Liver (tissue), 9 donors: Measurements from ENCODE around the gene KIF21B. TPM values are rescaled to one million over a fixed set of nuclear protein-coding genes. Genes with fewer than 3 reads are reported as not detected.

ENCODE experiments used
- DNase-seq: peaks from one replicate; pipeline ENCODE4 v3.0.0-alpha.2; 2017; ENCODE audit warnings: low spot score
- H3K27ac ChIP-seq, 2 donors: one replicate each; pipeline ENCODE4 v1.7.0; 2013; ENCODE audit warnings: inconsistent platforms in 2 of 2, low read length in 2 of 2, control low read depth in 1 of 2, low read depth in 1 of 2, mild to moderate bottlenecking in 1 of 2
- H3K27me3 ChIP-seq, 4 donors: one replicate each; pipeline versions ENCODE4 v1.6.1 to v1.7.0; 2013; ENCODE audit warnings: low read length in 3 of 4, inconsistent platforms in 1 of 4, mild to moderate bottlenecking in 1 of 4, moderate library complexity in 1 of 4; ENCODE audit not compliant: control insufficient read depth in 4 of 4, insufficient read depth in 4 of 4
- H3K36me3 ChIP-seq, 4 donors: one replicate each; pipeline versions ENCODE4 v1.6.1 to v1.7.0; 2013; ENCODE audit warnings: low read length in 3 of 4, mild to moderate bottlenecking in 3 of 4, low read depth in 1 of 4, moderate library complexity in 1 of 4; ENCODE audit not compliant: control insufficient read depth in 4 of 4, insufficient read depth in 3 of 4
- H3K4me1 ChIP-seq, 4 donors: one replicate each; pipeline versions ENCODE4 v1.6.1 to v1.7.0; 2013; ENCODE audit warnings: low read length in 3 of 4, mild to moderate bottlenecking in 3 of 4, moderate library complexity in 1 of 4; ENCODE audit not compliant: control insufficient read depth in 4 of 4, insufficient read depth in 4 of 4
- H3K4me3 ChIP-seq, 3 donors: one replicate each; pipeline versions ENCODE4 v1.6.1 to v1.7.0; 2013; ENCODE audit warnings: low read length in 3 of 3, control low read depth in 1 of 3, low read depth in 1 of 3, mild to moderate bottlenecking in 1 of 3
- H3K9ac ChIP-seq, 2 donors: one replicate each; pipeline ENCODE4 v1.7.0; 2013; ENCODE audit warnings: low read length in 2 of 2, mild to moderate bottlenecking in 2 of 2, moderate library complexity in 2 of 2, control low read depth in 1 of 2, low read depth in 1 of 2
- H3K9me3 ChIP-seq, 4 donors: one replicate each; pipeline versions ENCODE4 v1.6.1 to v1.7.0; 2013; ENCODE audit warnings: low read length in 3 of 4; ENCODE audit not compliant: control insufficient read depth in 4 of 4
- EGR1 ChIP-seq, 2 donors: IDR thresholded peaks; 2 replicates each; pipeline ENCODE4 v1.6.1; 2016 to 2018; ENCODE audit warnings: antibody characterized with exemption in 2 of 2, low read depth in 2 of 2
- FOXA1 ChIP-seq: IDR thresholded peaks from 2 replicates; pipeline ENCODE4 v1.6.1; 2016; ENCODE audit warnings: antibody characterized with exemption
- FOXA2 ChIP-seq: IDR thresholded peaks from 2 replicates; pipeline ENCODE4 v1.6.1; 2016; ENCODE audit warnings: antibody characterized with exemption
- GABPA ChIP-seq, 2 donors: IDR thresholded peaks in 1 of 2; conservative IDR thresholded peaks in 1 of 2; 2 replicates each; pipeline ENCODE4 v1.6.1; 2016; ENCODE audit warnings: antibody characterized with exemption in 2 of 2, mild to moderate bottlenecking in 1 of 2, moderate library complexity in 1 of 2
- HNF4G ChIP-seq: IDR thresholded peaks from 2 replicates; pipeline ENCODE4 v1.6.1; 2016; ENCODE audit warnings: antibody characterized with exemption
- JUND ChIP-seq, 2 donors: IDR thresholded peaks; 2 replicates each; pipeline ENCODE4 v1.6.1; 2016; ENCODE audit warnings: antibody characterized with exemption in 2 of 2
- NR2F2 ChIP-seq: IDR thresholded peaks from 2 replicates; pipeline ENCODE4 v1.6.1; 2016; ENCODE audit warnings: antibody characterized with exemption
- RAD21 ChIP-seq, 2 donors: IDR thresholded peaks; 2 replicates each; pipeline ENCODE4 v1.6.1; 2016; ENCODE audit warnings: antibody characterized with exemption in 2 of 2, mild to moderate bottlenecking in 2 of 2
- RXRA ChIP-seq, 2 donors: IDR thresholded peaks; 2 replicates each; pipeline ENCODE4 v1.6.1; 2017 to 2018; ENCODE audit warnings: antibody characterized with exemption in 2 of 2, mild to moderate bottlenecking in 1 of 2
- SP1 ChIP-seq: IDR thresholded peaks from 2 replicates; pipeline ENCODE4 v1.6.1; 2018; ENCODE audit warnings: antibody characterized with exemption, mild to moderate bottlenecking
- YY1 ChIP-seq: IDR thresholded peaks from 2 replicates; pipeline ENCODE4 v1.6.1; 2016; ENCODE audit warnings: antibody characterized with exemption, mild to moderate bottlenecking
- WGBS: extraction: QIAGEN DNeasy Blood & Tissue Kit; methylation state at CpG from one replicate; pipeline ENCODE4 v1.1.7; 2013; 5-methylcytosine and 5-hydroxymethylcytosine counted together
- polyA plus RNA-seq, 2 donors: library from polyadenylated mRNA; stranded (reverse) in 1 of 2; unstranded in 1 of 2; fragments of 200-250 nt in 1 of 2; fragments of >200 nt in 1 of 2; fragmentation: Nextera tagmentation in 1 of 2; extraction: Ambion mirVana in 1 of 2; gene quantifications; one replicate each; pipeline versions ENCODE4 v1.2.1 to v1.2.3, GENCODE V29; 2013 to 2015
- total RNA-seq, 2 donors: library from RNA; depleted of rRNA; stranded (reverse); fragments of >200 nt; gene quantifications; one replicate each; pipeline ENCODE4 v1.2.3, GENCODE V29; 2014
- TF ChIP-seq, protein P1 (sequence below): fragments of 150-350 bp; IDR thresholded peaks from 2 replicates; pipeline ENCODE4 v1.5.1; 2017; ENCODE audit warnings: improper control_type of control experiment, low read depth, low read length; ENCODE audit not compliant: missing input control
- TF ChIP-seq, protein P2 (sequence below): IDR thresholded peaks from 2 replicates; pipeline ENCODE4 v1.6.1; 2016; ENCODE audit warnings: antibody characterized with exemption, mild to moderate bottlenecking
- TF ChIP-seq, protein P3 (sequence below): IDR thresholded peaks from 2 replicates; pipeline ENCODE4 v1.6.1; 2016; ENCODE audit warnings: antibody characterized with exemption
- TF ChIP-seq, protein P4 (sequence below): IDR thresholded peaks from 2 replicates; pipeline ENCODE4 v1.6.1; 2016; ENCODE audit warnings: antibody characterized with exemption
- donor health status: healthy.
- donor health status: healthy.
- donor health status: healthy.
- donor health status: healthy.
- donor health status: healthy.

Gene KIF21B
- total and polyA plus RNA-seq, 4 donors, result 0.42 to 1.9 (median 1.0) TPM

DNA sequence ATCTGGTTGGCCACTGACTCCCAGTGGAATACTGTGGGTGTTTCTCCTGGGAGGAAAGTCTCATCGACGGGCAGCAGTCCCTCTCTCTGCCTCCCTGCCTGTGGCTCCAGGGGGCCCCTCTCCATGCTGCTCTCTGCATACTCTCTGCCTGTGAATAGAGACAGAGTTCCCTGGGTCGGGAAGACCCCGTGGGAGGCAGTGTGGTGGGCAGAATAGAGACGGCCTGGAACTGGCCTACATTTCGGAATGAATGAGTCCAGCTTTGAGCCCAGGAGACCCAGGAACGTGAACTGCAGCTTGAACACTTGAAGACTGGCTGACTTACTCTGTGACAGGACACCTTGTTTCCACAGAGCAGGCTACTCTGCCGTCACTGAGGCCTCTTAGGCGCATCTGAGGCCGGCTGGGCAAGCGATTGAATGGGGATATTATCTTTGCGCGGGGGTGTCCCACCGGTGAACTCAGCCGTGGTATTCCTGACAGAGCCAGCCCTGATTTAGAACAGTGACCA is 64.0 kb downstream of the KIF21B start:
- no peak overlapping the region for H3K9ac ChIP-seq
- no peaks in the 10 kb centered on the region for H3K27me3 ChIP-seq
- no peak overlapping the region for H3K27ac ChIP-seq
- no peak overlapping the region for H3K4me3 ChIP-seq
- H3K9me3 ChIP-seq, result no peaks in the 10 kb centered on the region
- no peaks in the 10 kb centered on the region for H3K36me3 ChIP-seq
- H3K4me1 ChIP-seq, result no peaks in the 10 kb centered on the region
- TF ChIP-seq YY1 (no peak), FOXA1 (no peak), RAD21 (IDR thresholded peaks at IDR 0.05) (no peak), RXRA (IDR thresholded peaks at IDR 0.05) (no peak), FOXA2 (no peak), EGR1 (IDR thresholded peaks at IDR 0.05; ENCODE audit: low read depth in 2 of 2) (no peak), JUND (IDR thresholded peaks at IDR 0.05) (no peak), HNF4G (no peak), NR2F2 (no peak), GABPA (IDR thresholded peaks at IDR 0.05 in 1 of 2, conservative IDR thresholded peaks at IDR 0.05 in 1 of 2) (no peak)
- TF ChIP-seq, protein P1, sequence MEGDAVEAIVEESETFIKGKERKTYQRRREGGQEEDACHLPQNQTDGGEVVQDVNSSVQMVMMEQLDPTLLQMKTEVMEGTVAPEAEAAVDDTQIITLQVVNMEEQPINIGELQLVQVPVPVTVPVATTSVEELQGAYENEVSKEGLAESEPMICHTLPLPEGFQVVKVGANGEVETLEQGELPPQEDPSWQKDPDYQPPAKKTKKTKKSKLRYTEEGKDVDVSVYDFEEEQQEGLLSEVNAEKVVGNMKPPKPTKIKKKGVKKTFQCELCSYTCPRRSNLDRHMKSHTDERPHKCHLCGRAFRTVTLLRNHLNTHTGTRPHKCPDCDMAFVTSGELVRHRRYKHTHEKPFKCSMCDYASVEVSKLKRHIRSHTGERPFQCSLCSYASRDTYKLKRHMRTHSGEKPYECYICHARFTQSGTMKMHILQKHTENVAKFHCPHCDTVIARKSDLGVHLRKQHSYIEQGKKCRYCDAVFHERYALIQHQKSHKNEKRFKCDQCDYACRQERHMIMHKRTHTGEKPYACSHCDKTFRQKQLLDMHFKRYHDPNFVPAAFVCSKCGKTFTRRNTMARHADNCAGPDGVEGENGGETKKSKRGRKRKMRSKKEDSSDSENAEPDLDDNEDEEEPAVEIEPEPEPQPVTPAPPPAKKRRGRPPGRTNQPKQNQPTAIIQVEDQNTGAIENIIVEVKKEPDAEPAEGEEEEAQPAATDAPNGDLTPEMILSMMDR, result no peak
- TF ChIP-seq, protein P2, sequence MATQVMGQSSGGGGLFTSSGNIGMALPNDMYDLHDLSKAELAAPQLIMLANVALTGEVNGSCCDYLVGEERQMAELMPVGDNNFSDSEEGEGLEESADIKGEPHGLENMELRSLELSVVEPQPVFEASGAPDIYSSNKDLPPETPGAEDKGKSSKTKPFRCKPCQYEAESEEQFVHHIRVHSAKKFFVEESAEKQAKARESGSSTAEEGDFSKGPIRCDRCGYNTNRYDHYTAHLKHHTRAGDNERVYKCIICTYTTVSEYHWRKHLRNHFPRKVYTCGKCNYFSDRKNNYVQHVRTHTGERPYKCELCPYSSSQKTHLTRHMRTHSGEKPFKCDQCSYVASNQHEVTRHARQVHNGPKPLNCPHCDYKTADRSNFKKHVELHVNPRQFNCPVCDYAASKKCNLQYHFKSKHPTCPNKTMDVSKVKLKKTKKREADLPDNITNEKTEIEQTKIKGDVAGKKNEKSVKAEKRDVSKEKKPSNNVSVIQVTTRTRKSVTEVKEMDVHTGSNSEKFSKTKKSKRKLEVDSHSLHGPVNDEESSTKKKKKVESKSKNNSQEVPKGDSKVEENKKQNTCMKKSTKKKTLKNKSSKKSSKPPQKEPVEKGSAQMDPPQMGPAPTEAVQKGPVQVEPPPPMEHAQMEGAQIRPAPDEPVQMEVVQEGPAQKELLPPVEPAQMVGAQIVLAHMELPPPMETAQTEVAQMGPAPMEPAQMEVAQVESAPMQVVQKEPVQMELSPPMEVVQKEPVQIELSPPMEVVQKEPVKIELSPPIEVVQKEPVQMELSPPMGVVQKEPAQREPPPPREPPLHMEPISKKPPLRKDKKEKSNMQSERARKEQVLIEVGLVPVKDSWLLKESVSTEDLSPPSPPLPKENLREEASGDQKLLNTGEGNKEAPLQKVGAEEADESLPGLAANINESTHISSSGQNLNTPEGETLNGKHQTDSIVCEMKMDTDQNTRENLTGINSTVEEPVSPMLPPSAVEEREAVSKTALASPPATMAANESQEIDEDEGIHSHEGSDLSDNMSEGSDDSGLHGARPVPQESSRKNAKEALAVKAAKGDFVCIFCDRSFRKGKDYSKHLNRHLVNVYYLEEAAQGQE, result no peak
- TF ChIP-seq, protein P3, sequence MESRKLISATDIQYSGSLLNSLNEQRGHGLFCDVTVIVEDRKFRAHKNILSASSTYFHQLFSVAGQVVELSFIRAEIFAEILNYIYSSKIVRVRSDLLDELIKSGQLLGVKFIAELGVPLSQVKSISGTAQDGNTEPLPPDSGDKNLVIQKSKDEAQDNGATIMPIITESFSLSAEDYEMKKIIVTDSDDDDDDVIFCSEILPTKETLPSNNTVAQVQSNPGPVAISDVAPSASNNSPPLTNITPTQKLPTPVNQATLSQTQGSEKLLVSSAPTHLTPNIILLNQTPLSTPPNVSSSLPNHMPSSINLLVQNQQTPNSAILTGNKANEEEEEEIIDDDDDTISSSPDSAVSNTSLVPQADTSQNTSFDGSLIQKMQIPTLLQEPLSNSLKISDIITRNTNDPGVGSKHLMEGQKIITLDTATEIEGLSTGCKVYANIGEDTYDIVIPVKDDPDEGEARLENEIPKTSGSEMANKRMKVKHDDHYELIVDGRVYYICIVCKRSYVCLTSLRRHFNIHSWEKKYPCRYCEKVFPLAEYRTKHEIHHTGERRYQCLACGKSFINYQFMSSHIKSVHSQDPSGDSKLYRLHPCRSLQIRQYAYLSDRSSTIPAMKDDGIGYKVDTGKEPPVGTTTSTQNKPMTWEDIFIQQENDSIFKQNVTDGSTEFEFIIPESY, result no peak
- no peak for DNase-seq
- 87% methylated on average over 15 of the region's 15 CpGs for WGBS

DNA sequence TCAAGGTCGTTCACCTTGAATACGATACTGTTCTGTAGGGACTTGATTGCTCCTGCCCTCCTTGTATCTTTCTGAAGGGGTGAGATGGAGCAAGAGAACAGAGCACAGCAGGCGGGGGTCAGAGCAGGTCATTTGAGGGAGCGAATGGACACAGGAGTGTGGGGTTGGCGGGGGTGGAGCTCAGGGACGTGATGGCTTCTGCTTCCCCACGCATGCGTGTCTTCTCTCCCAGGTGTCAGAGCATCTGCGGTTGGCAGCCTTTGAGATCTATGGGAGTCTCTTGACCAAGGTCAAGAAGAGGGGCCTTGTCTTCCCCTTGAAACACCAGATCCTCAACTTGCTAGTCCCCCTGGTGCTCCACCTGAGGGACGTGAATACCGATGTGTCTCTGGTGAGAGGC is 64.9 kb downstream of the KIF21B start:
- no peak for DNase-seq
- TF ChIP-seq YY1 (no peak), GABPA (IDR thresholded peaks at IDR 0.05 in 1 of 2, conservative IDR thresholded peaks at IDR 0.05 in 1 of 2) (no peak), FOXA2 (no peak), RAD21 (IDR thresholded peaks at IDR 0.05) (no peak), HNF4G (no peak), NR2F2 (no peak), SP1 (no peak), JUND (IDR thresholded peaks at IDR 0.05) (no peak)
- TF ChIP-seq, protein P2, result no peak
- TF ChIP-seq, protein P1, result no peak
- TF ChIP-seq, protein P4, sequence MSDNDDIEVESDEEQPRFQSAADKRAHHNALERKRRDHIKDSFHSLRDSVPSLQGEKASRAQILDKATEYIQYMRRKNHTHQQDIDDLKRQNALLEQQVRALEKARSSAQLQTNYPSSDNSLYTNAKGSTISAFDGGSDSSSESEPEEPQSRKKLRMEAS, result no peak

More for the DNA sequence above, 64.9 kb downstream of the KIF21B start:
- H3K4me3 ChIP-seq, result no peak overlapping the region
- no peak overlapping the region for H3K27ac ChIP-seq
- no peaks in the 10 kb centered on the region for H3K9me3 ChIP-seq
- H3K36me3 ChIP-seq, result no peaks in the 10 kb centered on the region
- no peaks in the 10 kb centered on the region for H3K4me1 ChIP-seq
- H3K9ac ChIP-seq, result no peak overlapping the region
- 96% methylated on average over 11 of the region's 11 CpGs for WGBS
- no peaks in the 10 kb centered on the region for H3K27me3 ChIP-seq
